Measurements from ENCODE around the gene DYNC1I1. TPM values are rescaled to one million over a fixed set of nuclear protein-coding genes. Genes with fewer than 3 reads are reported as not detected.

Gene DYNC1I1
- total RNA-seq, 1 experiment from 2014 or later, result not detected

- TF ChIP-seq EZH2 (IDR thresholded peaks at IDR 0.05; ENCODE audit: low read depth), result no peak
- TF ChIP-seq, protein P1, sequence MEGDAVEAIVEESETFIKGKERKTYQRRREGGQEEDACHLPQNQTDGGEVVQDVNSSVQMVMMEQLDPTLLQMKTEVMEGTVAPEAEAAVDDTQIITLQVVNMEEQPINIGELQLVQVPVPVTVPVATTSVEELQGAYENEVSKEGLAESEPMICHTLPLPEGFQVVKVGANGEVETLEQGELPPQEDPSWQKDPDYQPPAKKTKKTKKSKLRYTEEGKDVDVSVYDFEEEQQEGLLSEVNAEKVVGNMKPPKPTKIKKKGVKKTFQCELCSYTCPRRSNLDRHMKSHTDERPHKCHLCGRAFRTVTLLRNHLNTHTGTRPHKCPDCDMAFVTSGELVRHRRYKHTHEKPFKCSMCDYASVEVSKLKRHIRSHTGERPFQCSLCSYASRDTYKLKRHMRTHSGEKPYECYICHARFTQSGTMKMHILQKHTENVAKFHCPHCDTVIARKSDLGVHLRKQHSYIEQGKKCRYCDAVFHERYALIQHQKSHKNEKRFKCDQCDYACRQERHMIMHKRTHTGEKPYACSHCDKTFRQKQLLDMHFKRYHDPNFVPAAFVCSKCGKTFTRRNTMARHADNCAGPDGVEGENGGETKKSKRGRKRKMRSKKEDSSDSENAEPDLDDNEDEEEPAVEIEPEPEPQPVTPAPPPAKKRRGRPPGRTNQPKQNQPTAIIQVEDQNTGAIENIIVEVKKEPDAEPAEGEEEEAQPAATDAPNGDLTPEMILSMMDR (conservative IDR thresholded peaks at IDR 0.05), result no peak
- Histone ChIP-seq H4K20me1 (ENCODE audit: insufficient read depth) (no peaks in the 10 kb centered on the region), H3K79me2 (ENCODE audit: low read depth) (no peaks in the 10 kb centered on the region), H3K4me3 (no peak overlapping the region), H3K9me3 (ENCODE audit: insufficient read depth, low read depth) (no peaks in the 10 kb centered on the region; the same call in 1 of the 2 replicates), H3K4me1 (replicated peaks; ENCODE audit: insufficient read depth) (peaks cover 22% of the 10 kb centered on the region), H3K4me2 (no peak overlapping the region), H3K27me3 (ENCODE audit: insufficient read depth, low read depth) (no peaks in the 10 kb centered on the region), H3K36me3 (ENCODE audit: low read depth) (no peaks in the 10 kb centered on the region), H2AFZ (no peak overlapping the region), H3K9me2 (ENCODE audit: insufficient read depth) (no peaks in the 10 kb centered on the region), H3F3A (ENCODE audit: insufficient read depth, low read depth) (0 out of 2 replicates have a peak, but pooled peaks cover 4% of the 10 kb centered on the region), H3K27ac (no peak overlapping the region)
- ChIA-PET POLR2A (ENCODE audit: unreplicated experiment) (no interaction called here), CTCF (no interaction called here)
- BruUV-seq (replicated peaks), result no TSS peak
- DNase-seq, result no peak
- intact Hi-C loops (cut with micrococcal nuclease; ENCODE audit: unreplicated experiment), result no loop called here
Observed at GRCh38 chr7:96090756-96091155, 318.4 kb downstream of the DYNC1I1 start.

DNA sequence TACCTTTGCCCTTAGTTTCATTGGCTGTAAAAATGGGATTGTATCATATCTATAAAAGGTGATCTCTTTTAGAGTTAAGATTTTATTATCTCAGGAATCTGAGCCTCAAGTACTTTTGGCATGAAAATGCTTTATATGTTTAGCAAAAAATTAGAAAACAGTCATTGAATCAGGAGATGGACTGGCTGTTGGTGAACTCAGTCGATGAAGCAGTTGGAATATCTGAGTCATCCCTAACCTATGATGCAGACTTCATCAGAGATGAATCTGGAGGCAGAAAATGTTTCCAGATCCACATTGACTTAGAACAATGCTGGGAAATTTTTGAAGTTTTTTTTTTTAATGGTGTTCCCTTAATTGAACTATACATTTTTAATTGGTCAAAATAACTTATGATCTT, 321.1 kb downstream of the DYNC1I1 start:
- no peak for DNase-seq
- Histone ChIP-seq H2AFZ (no peak overlapping the region), H3K4me2 (no peak overlapping the region), H3F3A (ENCODE audit: insufficient read depth, low read depth) (0 out of 2 replicates have a peak, but pooled peaks cover under 1% of the 10 kb centered on the region), H3K4me1 (replicated peaks; ENCODE audit: insufficient read depth) (peaks cover 12% of the 10 kb centered on the region), H3K79me2 (ENCODE audit: low read depth) (no peaks in the 10 kb centered on the region), H3K36me3 (ENCODE audit: low read depth) (no peaks in the 10 kb centered on the region), H4K20me1 (ENCODE audit: insufficient read depth) (no peaks in the 10 kb centered on the region), H3K4me3 (no peak overlapping the region), H3K9me2 (ENCODE audit: insufficient read depth) (no peaks in the 10 kb centered on the region; the same call in 1 of the 2 replicates), H3K27ac (no peak overlapping the region), H3K27me3 (ENCODE audit: insufficient read depth, low read depth) (no peaks in the 10 kb centered on the region), H3K9me3 (ENCODE audit: insufficient read depth, low read depth) (no peaks in the 10 kb centered on the region)
- CTCF ChIA-PET, result no interaction called here
- TF ChIP-seq, protein P1 (conservative IDR thresholded peaks at IDR 0.05), result no peak
- TF ChIP-seq EZH2 (IDR thresholded peaks at IDR 0.05; ENCODE audit: low read depth), result no peak
- intact Hi-C loops (cut with micrococcal nuclease; ENCODE audit: unreplicated experiment), result no loop called here
- BruUV-seq (replicated peaks), result no TSS peak
- POLR2A ChIA-PET (ENCODE audit: unreplicated experiment), result no interaction called here

DNA sequence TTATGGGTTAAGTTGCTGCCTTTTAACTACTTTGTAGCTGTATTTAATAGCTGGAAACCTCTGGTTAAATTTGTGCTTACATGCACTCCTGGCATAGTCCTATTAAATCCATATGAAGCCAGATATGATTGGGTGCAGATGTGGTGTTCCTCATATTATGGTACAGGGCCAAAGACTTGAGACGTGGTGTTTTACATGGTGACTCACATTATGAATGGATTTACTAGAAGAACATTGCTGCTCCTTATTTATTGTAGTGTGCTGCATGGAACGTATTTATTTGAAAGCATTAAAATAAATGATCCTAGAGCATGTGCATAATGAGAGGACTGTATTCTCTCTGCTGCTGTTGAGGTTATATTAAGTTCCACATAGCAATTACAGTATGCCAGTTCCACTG, 325.5 kb downstream of the DYNC1I1 start:
- H3K27ac ChIP-seq, result no peak overlapping the region
- BruUV-seq (replicated peaks), result no TSS peak

More for the DNA sequence above, 325.5 kb downstream of the DYNC1I1 start:
- Histone ChIP-seq H4K20me1 (ENCODE audit: insufficient read depth) (no peaks in the 10 kb centered on the region), H3K4me3 (no peak overlapping the region), H3K36me3 (ENCODE audit: low read depth) (no peaks in the 10 kb centered on the region), H3K79me2 (ENCODE audit: low read depth) (no peaks in the 10 kb centered on the region), H3K4me2 (no peak overlapping the region), H3K9me3 (ENCODE audit: insufficient read depth, low read depth) (no peaks in the 10 kb centered on the region), H3K9me2 (ENCODE audit: insufficient read depth) (no peaks in the 10 kb centered on the region; the same call in 1 of the 2 replicates), H3F3A (ENCODE audit: insufficient read depth, low read depth) (no peaks in the 10 kb centered on the region), H3K4me1 (replicated peaks; ENCODE audit: insufficient read depth) (no peaks in the 10 kb centered on the region), H2AFZ (no peak overlapping the region), H3K27me3 (ENCODE audit: insufficient read depth, low read depth) (no peaks in the 10 kb centered on the region)
- ChIA-PET CTCF (no interaction called here), POLR2A (ENCODE audit: unreplicated experiment) (no interaction called here)
- no peak for TF ChIP-seq EZH2 (IDR thresholded peaks at IDR 0.05; ENCODE audit: low read depth)
- TF ChIP-seq, protein P1 (conservative IDR thresholded peaks at IDR 0.05), result no peak
- intact Hi-C loops (cut with micrococcal nuclease; ENCODE audit: unreplicated experiment), result no loop called here
- DNase-seq, result no peak
